Gastrocnemius medialis (tissue), 4 donors: ENCODE measurements around the gene ASPM.

ENCODE experiments used
- CTCF ChIP-seq, 5 experiments: fragments of 450-650 bp in 3 of 5; fragments of 200-600 bp in 2 of 5; sonication (generic) in 2 of 5; IDR thresholded peaks in 4 of 5; conservative IDR thresholded peaks in 1 of 5; 1 replicate in 4 of 5; 2 replicates in 1 of 5; pipeline ENCODE4 v1.5.1; 2016 to 2019; ENCODE audit warnings: antibody characterized with exemption in 5 of 5, mild to moderate bottlenecking in 3 of 5, moderate library complexity in 3 of 5
- POLR2A ChIP-seq, 2 donors: fragments of 450-650 bp; IDR thresholded peaks; one replicate each; pipeline ENCODE4 v1.6.1; 2017; ENCODE audit warnings: antibody characterized with exemption in 2 of 2, mild to moderate bottlenecking in 2 of 2, moderate library complexity in 2 of 2

- TF ChIP-seq CTCF (IDR thresholded peaks at IDR 0.05 in 4 of 5, conservative IDR thresholded peaks at IDR 0.05 in 1 of 5) (no peak), POLR2A (IDR thresholded peaks at IDR 0.05) (no peak)
Measured at GRCh38 chr1:197065559-197065958, 80.9 kb downstream of the ASPM start.
